ENCODE results near the gene EXTL1. TPM values are rescaled to one million over a fixed set of nuclear protein-coding genes. Genes with fewer than 3 reads are reported as not detected.

The EXTL1 gene
- polyA plus RNA-seq, 1 of the 3 experiments (the other 2 are of a cell fraction) = 0.58 TPM

DNA sequence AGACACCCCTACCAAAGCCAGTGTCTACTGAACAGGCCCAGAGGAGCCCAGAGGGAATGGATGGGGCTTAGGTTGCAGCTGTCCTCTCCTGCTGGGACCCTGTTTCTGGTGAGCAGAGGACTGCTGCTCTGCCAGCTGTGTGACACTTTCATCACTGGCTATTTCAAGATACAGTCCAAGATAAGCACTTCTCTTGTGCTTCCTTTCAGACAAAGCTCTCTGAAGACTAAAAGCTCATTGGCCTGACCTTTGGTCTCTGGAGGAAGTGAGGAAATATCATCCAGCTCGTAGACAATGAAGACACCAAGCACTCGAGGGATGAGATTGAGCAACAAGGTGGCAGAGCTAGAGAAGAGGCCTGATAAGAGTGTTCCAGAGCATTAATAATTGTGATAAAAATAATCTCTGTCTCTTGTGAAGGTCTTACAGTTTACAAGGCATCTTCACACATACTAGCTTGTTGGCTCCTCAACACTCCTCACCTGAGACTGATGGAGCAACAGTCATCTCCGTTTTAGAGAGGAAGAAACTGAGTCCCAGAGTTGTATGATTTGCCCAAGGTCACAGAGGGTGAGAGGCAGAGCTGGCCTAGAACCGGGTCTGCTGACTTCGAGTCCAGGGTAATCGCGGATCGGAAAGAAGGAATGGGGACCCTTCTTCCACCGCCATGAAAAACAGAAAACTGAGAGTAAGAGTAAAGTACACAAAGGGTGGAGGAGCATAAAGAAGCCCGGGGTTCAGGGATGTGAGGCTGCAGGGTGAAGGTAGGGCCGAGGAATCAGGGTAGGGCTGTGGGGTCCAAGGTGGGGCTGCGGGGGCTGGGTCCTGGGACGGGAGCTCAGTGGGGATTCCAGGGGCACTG is 24.4 kb upstream of the EXTL1 start:
- WGBS (ENCODE audit: low lambda C conversion rate) = 4% methylated on average over 13 of the region's 13 CpGs

DNA sequence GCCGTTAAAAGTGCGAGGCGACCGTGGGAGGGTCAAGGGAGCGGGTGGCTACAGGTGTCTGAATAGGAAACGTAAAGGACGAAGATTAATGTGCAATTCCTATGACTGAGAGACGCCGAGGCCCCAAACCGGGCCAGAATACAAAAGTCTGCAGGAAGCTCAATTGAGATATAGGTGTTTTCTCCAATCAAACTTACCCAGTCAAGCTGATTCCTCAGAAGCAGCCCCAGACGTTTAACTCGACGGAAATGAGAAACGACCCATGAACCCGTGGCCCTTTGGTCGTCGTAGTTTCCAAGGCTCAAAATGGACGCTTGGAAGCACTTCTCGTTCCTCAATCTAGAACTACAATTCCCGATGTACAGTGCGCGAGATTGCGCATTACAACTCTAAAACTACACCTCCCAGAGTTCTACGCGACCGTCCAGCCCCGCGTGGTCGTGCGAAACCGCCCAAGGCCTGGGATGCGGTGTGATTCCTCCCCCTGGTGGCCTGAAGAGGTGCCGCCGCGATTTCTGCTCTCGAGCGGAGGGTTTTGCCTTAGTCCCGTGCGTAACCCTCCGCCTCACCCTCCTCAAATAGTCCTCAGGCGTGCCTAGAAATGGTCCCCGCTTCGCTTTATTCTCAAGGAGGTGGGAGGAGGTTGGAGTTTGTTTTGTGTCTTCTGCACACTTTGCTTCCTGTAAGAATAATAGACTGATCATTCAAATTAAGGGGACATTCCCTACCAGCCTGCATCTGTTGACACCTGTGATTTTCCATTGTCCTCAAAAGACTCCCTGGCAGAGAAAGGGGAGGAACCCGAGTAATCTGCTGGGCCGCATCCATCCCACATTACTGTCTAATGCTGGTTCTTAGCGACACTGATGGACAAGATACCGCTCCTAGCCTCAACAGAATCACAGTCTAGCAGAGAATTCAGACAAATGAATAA is 23.5 kb upstream of the EXTL1 start, which contains the start of gene PAFAH2:
Gene PAFAH2 (minus strand): TSS at position 236 of the 934 bp plus-strand sequence. CDS start 7,247 bp downstream, outside the sequence.
- H4K20me1 ChIP-seq (ENCODE audit: insufficient read depth) = no peaks in the 10 kb centered on the region
- WGBS (ENCODE audit: low lambda C conversion rate) = 4% methylated on average over 34 of the region's 47 CpGs
- H3K79me2 ChIP-seq (ENCODE audit: insufficient read depth) = peaks cover 19% of the 10 kb centered on the region
- no peaks in the 10 kb centered on the region for H3K9me3 ChIP-seq
- H3K9ac ChIP-seq = peak within 1 kb of the TSS; percentile 70
- no peaks in the 10 kb centered on the region for H3K27me3 ChIP-seq (ENCODE audit: insufficient read depth)
- H3K9me2 ChIP-seq = no peaks in the 10 kb centered on the region
- DNase-seq = peak; percentile 91
- H3K4me2 ChIP-seq = peak within 1 kb of the TSS; percentile 78
- POLR2A ChIA-PET = interaction anchor here (0.7 to 2.2 kb wide), 10 partner anchors 11 to 178 kb away, joined by 3 to 27 read pairs (median 4); partner anchors contain the start of genes MTFR1L and STMN1
- no peaks in the 10 kb centered on the region for H3K36me3 ChIP-seq (replicated peaks in 1 of 2; ENCODE audit: control insufficient read depth in 1 of 2, insufficient read depth in 2 of 2, low read length in 1 of 2)
- no peaks in the 10 kb centered on the region for H3F3A ChIP-seq (replicated peaks; ENCODE audit: insufficient read depth)
- H3K4me1 ChIP-seq (ENCODE audit: control insufficient read depth in 1 of 2, insufficient read depth in 2 of 2, low read depth in 1 of 2, low read length in 1 of 2) = peaks cover 5 to 21% of the 10 kb centered on the region in 2 experiments; a peak in 3 of 4 replicates
- H2AFZ ChIP-seq (ENCODE audit: low read depth) = peak within 1 kb of the TSS; percentile 98
- H3K4me3 ChIP-seq (ENCODE audit: low read depth in 2 of 2, low read length in 1 of 2) = peak within 1 kb of the TSS; percentile 57 to 84
- H3K27ac ChIP-seq (ENCODE audit: low read depth in 2 of 2, low read length in 1 of 2) = peak within 1 kb of the TSS; percentile 60 to 64; a peak in 3 of 4 replicates
- CTCF ChIA-PET = interaction anchor here (0.7 to 14.4 kb wide), 36 partner anchors 8 to 283 kb away, joined by 3 to 344 read pairs (median 5); partner anchors contain the start of genes EXTL1, PAQR7 and STMN1
- TF ChIP-seq NFIC (IDR thresholded peaks at IDR 0.05; ENCODE audit: borderline replicate concordance) (no peak; the same call in 1 of the 2 replicates), NRF1 (IDR thresholded peaks at IDR 0.05; ENCODE audit: low read depth, low read length) (0 out of 2 replicates have a peak, but pooled peaks have one; percentile 37), TEAD4 (IDR thresholded peaks at IDR 0.05; ENCODE audit: borderline replicate concordance, insufficient read depth) (no peak), MXI1 (IDR thresholded peaks at IDR 0.05; ENCODE audit: low read depth, low read length) (peak; percentile 96), SIN3A (IDR thresholded peaks at IDR 0.05; ENCODE audit: borderline replicate concordance, low read depth, low read length) (peak; percentile 53; the same call in 1 of the 2 replicates), GATA2 (CRISPR knock-in tag; IDR thresholded peaks at IDR 0.05) (peak; percentile 54), RAD21 (IDR thresholded peaks at IDR 0.05; ENCODE audit: low read length) (peak; percentile 99), FOXM1 (IDR thresholded peaks at IDR 0.05; ENCODE audit: low read depth) (no peak), RXRA (IDR thresholded peaks at IDR 0.05; ENCODE audit: borderline replicate concordance, low read depth) (no peak), EZH2phosphoT487 (IDR thresholded peaks at IDR 0.05; ENCODE audit: borderline replicate concordance, low read depth) (no peak), CHD2 (IDR thresholded peaks at IDR 0.05; ENCODE audit: low read length, partially characterized antibody) (peak; percentile 98), SMC3 (IDR thresholded peaks at IDR 0.05; ENCODE audit: low read depth, low read length) (peak; percentile 100)
- TF ChIP-seq, protein P1, sequence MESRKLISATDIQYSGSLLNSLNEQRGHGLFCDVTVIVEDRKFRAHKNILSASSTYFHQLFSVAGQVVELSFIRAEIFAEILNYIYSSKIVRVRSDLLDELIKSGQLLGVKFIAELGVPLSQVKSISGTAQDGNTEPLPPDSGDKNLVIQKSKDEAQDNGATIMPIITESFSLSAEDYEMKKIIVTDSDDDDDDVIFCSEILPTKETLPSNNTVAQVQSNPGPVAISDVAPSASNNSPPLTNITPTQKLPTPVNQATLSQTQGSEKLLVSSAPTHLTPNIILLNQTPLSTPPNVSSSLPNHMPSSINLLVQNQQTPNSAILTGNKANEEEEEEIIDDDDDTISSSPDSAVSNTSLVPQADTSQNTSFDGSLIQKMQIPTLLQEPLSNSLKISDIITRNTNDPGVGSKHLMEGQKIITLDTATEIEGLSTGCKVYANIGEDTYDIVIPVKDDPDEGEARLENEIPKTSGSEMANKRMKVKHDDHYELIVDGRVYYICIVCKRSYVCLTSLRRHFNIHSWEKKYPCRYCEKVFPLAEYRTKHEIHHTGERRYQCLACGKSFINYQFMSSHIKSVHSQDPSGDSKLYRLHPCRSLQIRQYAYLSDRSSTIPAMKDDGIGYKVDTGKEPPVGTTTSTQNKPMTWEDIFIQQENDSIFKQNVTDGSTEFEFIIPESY (IDR thresholded peaks at IDR 0.05; ENCODE audit: borderline replicate concordance, low read depth) = peak; percentile 89
- TF ChIP-seq, protein P2, sequence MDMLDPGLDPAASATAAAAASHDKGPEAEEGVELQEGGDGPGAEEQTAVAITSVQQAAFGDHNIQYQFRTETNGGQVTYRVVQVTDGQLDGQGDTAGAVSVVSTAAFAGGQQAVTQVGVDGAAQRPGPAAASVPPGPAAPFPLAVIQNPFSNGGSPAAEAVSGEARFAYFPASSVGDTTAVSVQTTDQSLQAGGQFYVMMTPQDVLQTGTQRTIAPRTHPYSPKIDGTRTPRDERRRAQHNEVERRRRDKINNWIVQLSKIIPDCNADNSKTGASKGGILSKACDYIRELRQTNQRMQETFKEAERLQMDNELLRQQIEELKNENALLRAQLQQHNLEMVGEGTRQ (IDR thresholded peaks at IDR 0.05; ENCODE audit: borderline replicate concordance, low read depth, low read length) = peak; percentile 25; the same call in 1 of the 2 replicates

More for the DNA sequence above, 24.4 kb upstream of the EXTL1 start:
- Histone ChIP-seq H3K9ac (peak overlapping the region; percentile 70), H3K27me3 (ENCODE audit: insufficient read depth) (no peaks in the 10 kb centered on the region), H4K20me1 (ENCODE audit: insufficient read depth) (no peaks in the 10 kb centered on the region), H3K36me3 (replicated peaks in 1 of 2; ENCODE audit: control insufficient read depth in 1 of 2, insufficient read depth in 2 of 2, low read length in 1 of 2) (no peaks in the 10 kb centered on the region), H3K4me2 (peak overlapping the region; percentile 78), H3K79me2 (ENCODE audit: insufficient read depth) (peaks cover 19% of the 10 kb centered on the region), H3F3A (replicated peaks; ENCODE audit: insufficient read depth) (no peaks in the 10 kb centered on the region), H3K9me2 (no peaks in the 10 kb centered on the region), H3K27ac (ENCODE audit: low read depth in 2 of 2, low read length in 1 of 2) (peak overlapping the region; percentile 60 to 64; a peak in 3 of 4 replicates), H3K4me3 (ENCODE audit: low read depth in 2 of 2, low read length in 1 of 2) (peak overlapping the region; percentile 57 to 84), H2AFZ (ENCODE audit: low read depth) (peak overlapping the region; percentile 75), H3K9me3 (no peaks in the 10 kb centered on the region), H3K4me1 (ENCODE audit: control insufficient read depth in 1 of 2, insufficient read depth in 2 of 2, low read depth in 1 of 2, low read length in 1 of 2) (peaks cover 5 to 21% of the 10 kb centered on the region in 2 experiments; a peak in 3 of 4 replicates)
- ChIA-PET CTCF (interaction anchor here (0.7 to 14.4 kb wide), 32 partner anchors 7 to 282 kb away, joined by 3 to 344 read pairs (median 5); partner anchors contain the start of genes EXTL1, PAQR7 and STMN1), POLR2A (interaction anchor here (0.7 to 2.2 kb wide), 10 partner anchors 10 to 178 kb away, joined by 3 to 27 read pairs (median 4); partner anchors contain the start of genes MTFR1L and STMN1)
- TF ChIP-seq MXI1 (IDR thresholded peaks at IDR 0.05; ENCODE audit: low read depth, low read length) (peak; percentile 59; the same call in 1 of the 2 replicates), JUND (IDR thresholded peaks at IDR 0.05) (no peak), RCOR1 (IDR thresholded peaks at IDR 0.05; ENCODE audit: low read length) (0 out of 2 replicates have a peak, but pooled peaks have one; percentile 31), EP300 (IDR thresholded peaks at IDR 0.05; ENCODE audit: borderline replicate concordance in 1 of 2, low read depth in 1 of 2, low read length in 1 of 2) (0 out of 4 replicates have a peak, but pooled peaks of 1 of the 2 experiments have one; percentile 27), MEF2A (IDR thresholded peaks at IDR 0.05; ENCODE audit: borderline replicate concordance, low read depth) (no peak), GATA2 (CRISPR knock-in tag; IDR thresholded peaks at IDR 0.05) (peak; percentile 64), TCF12 (IDR thresholded peaks at IDR 0.05) (no peak)
- TF ChIP-seq, protein P3, sequence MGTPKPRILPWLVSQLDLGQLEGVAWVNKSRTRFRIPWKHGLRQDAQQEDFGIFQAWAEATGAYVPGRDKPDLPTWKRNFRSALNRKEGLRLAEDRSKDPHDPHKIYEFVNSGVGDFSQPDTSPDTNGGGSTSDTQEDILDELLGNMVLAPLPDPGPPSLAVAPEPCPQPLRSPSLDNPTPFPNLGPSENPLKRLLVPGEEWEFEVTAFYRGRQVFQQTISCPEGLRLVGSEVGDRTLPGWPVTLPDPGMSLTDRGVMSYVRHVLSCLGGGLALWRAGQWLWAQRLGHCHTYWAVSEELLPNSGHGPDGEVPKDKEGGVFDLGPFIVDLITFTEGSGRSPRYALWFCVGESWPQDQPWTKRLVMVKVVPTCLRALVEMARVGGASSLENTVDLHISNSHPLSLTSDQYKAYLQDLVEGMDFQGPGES (IDR thresholded peaks at IDR 0.05; ENCODE audit: low read depth, low read length) = no peak
- DNase-seq = peak; percentile 63

All from SK-N-SH (cell line).